HPDE6-E6E7 (cell line): ENCODE results near the gene ZMYND11.

Experiments used
- DNase-seq: peaks from one replicate; pipeline ENCODE4 v3.0.0; 2011; ENCODE audit warnings: missing footprints; ENCODE audit errors: extremely low spot score

ZMYND11 gene

GRCh38 chr10:135132-135600, at the start of gene ZMYND11:
Gene ZMYND11 (plus strand): TSS chr10:135455. CDS start chr10:180013, 44,558 bp downstream.
- no peak for DNase-seq

GRCh38 chr10:86031-86430, 49.2 kb upstream of the ZMYND11 start:
- no peak for DNase-seq

DNA sequence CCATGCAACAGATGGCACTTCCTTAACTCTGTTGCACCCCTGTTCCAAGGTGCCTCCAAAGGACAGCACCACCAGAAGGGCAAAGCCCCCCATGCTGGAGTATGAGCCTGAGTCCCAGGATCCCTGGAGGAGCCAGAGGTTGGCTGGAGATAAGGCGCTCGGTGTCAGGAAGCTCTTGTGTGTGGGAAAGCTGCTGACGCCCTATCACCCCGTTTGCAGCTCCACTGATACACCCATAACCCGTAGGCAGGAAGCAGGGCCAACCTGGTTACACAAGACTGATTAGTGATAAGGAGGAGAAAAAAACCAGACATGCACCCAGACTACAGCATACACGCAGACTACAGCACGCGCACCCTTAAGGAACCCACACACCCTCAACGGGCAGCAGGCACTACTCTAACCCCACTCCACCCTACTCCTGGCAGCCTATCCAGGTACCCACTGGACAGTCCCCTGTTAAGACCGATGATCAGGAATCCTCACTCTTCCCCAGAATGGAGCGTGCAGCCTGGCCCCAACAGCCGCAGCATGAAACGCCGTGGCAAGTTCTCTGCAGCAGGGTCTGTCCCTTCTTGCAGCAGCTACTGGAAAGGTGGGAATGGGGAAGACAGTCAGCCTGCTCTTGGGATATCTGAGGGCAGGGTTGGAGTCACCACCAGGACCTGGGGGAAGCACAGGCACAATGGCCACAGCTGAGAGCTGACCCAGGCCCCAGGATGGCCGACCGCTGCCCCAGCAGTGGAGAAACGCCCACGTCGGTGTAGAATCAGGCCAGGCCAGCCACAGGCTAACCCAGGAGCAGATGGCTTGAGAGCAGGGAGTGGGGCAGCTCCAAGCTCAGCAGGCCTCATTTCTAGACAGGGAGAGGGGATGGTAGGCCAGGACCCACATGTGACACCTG, 47.8 kb upstream of the ZMYND11 start:
- no peak for DNase-seq

DNA sequence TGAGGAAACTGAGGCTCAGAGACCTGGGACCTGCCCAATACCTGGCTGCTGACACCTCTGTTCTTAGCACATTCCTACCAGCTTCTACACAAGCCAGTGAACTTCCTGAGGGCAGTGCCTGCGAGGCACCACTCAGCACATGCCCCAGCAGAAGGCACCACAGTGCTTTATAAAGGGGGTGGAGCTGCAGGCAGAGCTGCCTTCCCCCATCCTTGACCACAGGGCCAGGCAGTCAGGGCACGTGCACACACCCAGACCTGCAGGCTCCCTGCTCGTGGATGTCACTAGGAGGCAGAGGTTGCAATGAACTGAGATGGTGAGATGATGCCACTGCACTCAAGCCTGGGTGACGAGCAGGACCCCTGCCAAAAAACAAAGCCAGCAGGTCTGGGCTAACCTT, 47.0 kb upstream of the ZMYND11 start:
- no peak for DNase-seq

DNA sequence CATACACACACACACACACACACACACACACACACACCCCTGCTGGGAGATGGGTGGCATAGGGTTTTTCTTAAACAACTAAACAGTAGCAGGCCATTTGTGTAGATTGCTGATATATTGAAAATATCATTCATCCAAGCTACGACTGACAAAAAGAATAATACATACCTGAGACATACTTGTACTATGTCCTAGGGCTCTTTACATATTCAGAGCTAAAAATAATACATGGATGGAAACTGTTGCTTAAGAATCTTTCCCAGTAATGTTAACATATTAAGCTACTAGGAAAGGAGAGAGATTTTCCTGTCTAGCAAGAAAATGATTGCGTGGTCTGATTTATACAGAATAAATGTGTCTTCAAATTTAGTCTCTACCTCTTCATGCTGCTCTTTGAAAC, 46.0 kb upstream of the ZMYND11 start:
- DNase-seq = no peak

GRCh38 chr10:90161-90560, 45.1 kb upstream of the ZMYND11 start:
- no peak for DNase-seq

DNA sequence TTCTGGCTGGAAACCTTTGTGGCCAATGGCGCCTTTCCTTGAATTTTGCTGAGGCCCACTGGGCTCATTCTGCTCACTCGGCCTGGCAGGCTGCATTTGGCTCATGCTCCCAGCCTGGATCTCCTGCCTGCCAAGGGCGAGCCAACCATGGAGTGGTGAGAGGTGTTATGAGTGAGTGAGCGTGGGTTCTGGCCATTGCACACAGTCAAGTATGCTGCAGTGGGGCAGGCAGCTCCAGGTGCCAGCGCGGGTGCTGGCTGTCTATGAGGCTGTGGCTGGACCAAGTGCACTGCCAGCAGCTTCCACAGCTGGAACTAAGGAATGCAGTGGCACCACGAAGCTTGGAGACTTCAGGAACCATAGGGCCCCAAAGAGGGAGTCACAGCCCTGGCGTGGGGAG, 43.9 kb upstream of the ZMYND11 start:
- DNase-seq = no peak

DNA sequence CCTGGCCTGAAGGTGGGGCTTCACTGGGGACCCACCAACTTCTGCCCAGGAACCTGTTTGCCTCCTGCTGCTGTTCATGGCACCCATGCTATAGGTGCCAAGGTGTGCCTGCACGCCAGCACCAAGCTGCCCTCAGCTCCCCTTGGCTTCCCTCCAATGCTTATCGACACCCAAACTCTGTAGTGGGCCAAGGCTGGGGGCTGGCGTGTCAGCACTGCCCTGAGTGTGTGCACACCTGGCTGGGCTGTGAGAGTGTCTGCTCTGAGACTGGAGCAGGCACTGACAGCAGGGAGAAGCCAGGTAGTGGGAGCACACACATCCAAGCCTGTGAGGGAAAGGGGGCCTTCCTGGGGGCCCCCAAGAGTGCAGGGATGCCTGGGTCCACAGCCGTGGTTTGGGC, 43.1 kb upstream of the ZMYND11 start:
- no peak for DNase-seq

DNA sequence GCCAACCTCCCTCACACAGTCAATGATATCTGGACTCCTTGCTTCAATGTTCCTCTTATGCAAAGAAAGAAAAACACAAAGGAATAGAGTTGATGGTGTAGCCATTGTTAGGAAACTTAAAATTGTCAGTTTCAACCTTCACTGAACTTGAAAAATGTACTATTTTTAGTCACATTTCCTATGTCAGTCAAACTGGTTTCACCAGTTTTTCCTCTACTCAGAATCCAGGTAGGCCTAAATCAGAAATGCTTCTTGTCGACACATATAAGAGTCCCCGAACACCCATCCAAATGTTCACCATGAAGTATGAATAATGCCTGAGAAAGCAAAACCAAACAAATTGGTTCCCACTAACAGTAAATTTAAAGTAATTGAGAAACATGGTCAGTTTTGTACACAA, 42.4 kb upstream of the ZMYND11 start:
- DNase-seq = peak; percentile 7

GRCh38 chr10:94613-95012, 40.6 kb upstream of the ZMYND11 start:
- DNase-seq = no peak

GRCh38 chr10:95356-96115, 39.7 kb upstream of the ZMYND11 start:
- no peak for DNase-seq

DNA sequence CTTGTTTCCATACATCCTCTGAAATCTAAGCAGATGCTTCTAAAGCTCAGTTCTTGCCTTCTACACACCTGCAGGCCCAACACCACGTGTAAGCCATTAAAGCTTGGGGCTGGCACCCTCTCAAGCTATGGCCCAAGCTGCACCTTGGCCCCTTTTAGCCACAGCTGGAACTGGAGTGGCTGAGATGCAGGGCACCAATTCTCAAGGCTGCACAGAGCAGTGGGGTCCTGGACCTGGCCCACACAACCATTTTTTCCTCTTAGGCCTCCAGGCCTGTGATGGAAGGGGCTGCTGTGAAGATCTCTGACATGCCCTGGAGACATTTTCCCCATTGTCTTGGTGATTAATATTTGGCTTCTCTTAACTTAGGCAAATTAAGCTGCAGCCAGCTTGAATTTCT, 38.8 kb upstream of the ZMYND11 start:
- no peak for DNase-seq

GRCh38 chr10:104416-104815, 30.8 kb upstream of the ZMYND11 start:
- DNase-seq = no peak

GRCh38 chr10:104862-105565, 30.2 kb upstream of the ZMYND11 start:
- no peak for DNase-seq

GRCh38 chr10:105806-106205, 29.4 kb upstream of the ZMYND11 start:
- no peak for DNase-seq

DNA sequence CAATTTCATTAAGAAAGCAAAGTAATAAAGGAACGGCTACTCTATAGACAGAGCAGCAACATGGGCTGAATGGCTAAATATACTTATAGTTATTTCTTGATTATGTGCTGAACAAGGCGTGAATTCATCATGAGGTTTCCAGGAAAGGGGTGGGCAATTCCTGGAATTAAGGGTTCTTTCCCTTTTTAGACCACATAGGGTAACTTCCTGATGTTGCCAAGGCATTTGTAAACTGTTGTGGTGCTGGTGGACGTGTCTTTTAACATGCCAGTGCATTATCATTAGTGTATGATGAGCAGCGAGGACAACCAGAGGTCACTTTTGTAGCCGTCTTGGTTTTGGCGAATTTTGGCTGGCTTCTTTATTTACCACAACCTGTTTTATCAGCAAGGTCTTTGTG, 28.5 kb upstream of the ZMYND11 start:
- DNase-seq = no peak

- DNase-seq = no peak
These were observed 23.0 kb upstream of the ZMYND11 start for GRCh38 chr10:112246-112645.

- DNase-seq = no peak
These were observed 10.4 kb upstream of the ZMYND11 start for GRCh38 chr10:124874-125273.

GRCh38 chr10:127612-128432, 7.4 kb upstream of the ZMYND11 start:
- DNase-seq = no peak

DNA sequence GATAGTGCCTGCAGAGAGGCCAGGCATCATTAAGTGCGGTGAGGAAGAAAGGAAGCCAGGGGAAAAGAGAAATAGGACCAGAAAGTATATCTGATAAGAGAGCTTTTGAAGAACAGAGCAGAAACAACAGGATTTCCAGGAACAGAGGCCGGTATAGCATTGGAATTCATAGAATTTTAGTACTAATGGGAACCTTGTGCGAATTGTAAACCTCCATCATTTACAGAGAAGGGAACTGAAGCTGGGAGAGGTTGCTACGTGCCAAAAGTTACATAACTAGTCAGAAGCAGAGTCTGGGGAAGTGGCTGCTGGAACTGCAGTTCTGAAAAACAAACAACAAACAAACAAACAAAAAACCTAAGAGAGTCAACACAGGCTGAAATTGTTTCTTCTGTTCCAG, 5.4 kb upstream of the ZMYND11 start:
- DNase-seq = no peak
